GM21619 (cell line): ENCODE data around the gene FBXL7.

ENCODE experiments used
- ATAC-seq: cut with Tn5 transposase; IDR thresholded peaks from one replicate; pipeline ENCODE4 v1.9.1; 2021; ENCODE audit not compliant: unreplicated experiment

FBXL7 gene

GRCh38 chr5:15983392-15983791 lies 483.4 kb downstream of the FBXL7 start:
- no peak for ATAC-seq
